Gastrocnemius medialis (tissue), 4 donors: Measurements from ENCODE around the gene SHBG. TPM values are rescaled to one million over a fixed set of nuclear protein-coding genes. Genes with fewer than 3 reads are reported as not detected.
A peak's percentile ranks its signal among the peaks of the same experiment; 100 is the strongest.

Experiments used
- ATAC-seq, 2 donors: fragments of 150-250 bp; one replicate each; pipeline ENCODE4 v1.9.1; 2016
- DNase-seq, 2 donors: peaks; one replicate each; pipeline ENCODE4 v3.0.0-alpha.2; 2019
- H3K27ac ChIP-seq, 4 donors: fragments of 200-600 bp; sonication (generic); 1 replicate in 1 of 4; 2 replicates in 3 of 4; pipeline ENCODE4 v1.5.1; 2016 to 2018; ENCODE audit warnings: mild to moderate bottlenecking in 2 of 4, moderate library complexity in 1 of 4
- H3K27me3 ChIP-seq, 3 donors: fragments of 200-600 bp; sonication (generic) in 2 of 3; 1 replicate in 1 of 3; 2 replicates in 2 of 3; pipeline versions ENCODE4 v1.5.1 to v1.6.0; 2016 to 2019; ENCODE audit warnings: mild to moderate bottlenecking in 1 of 3, moderate library complexity in 1 of 3
- H3K36me3 ChIP-seq, 2 donors: fragments of 200-600 bp; sonication (generic) in 1 of 2; one replicate each; pipeline ENCODE4 v1.5.1; 2017 to 2018
- H3K4me1 ChIP-seq, 2 donors: fragments of 200-600 bp; sonication (generic) in 1 of 2; one replicate each; pipeline ENCODE4 v1.5.1; 2016 to 2017; ENCODE audit warnings: mild to moderate bottlenecking in 2 of 2
- H3K4me3 ChIP-seq, 4 donors: fragments of 200-600 bp; sonication (generic) in 3 of 4; 1 replicate in 1 of 4; 2 replicates in 3 of 4; pipeline ENCODE4 v1.5.1; 2016 to 2019; ENCODE audit warnings: mild to moderate bottlenecking in 2 of 4
- H3K9me3 ChIP-seq, 3 donors: fragments of 200-600 bp; sonication (generic) in 2 of 3; 1 replicate in 1 of 3; 2 replicates in 2 of 3; pipeline ENCODE4 v1.5.1; 2016 to 2019
- CTCF ChIP-seq, 5 experiments: fragments of 450-650 bp in 3 of 5; fragments of 200-600 bp in 2 of 5; sonication (generic) in 2 of 5; IDR thresholded peaks in 4 of 5; conservative IDR thresholded peaks in 1 of 5; 1 replicate in 4 of 5; 2 replicates in 1 of 5; pipeline ENCODE4 v1.5.1; 2016 to 2019; ENCODE audit warnings: antibody characterized with exemption in 5 of 5, mild to moderate bottlenecking in 3 of 5, moderate library complexity in 3 of 5
- POLR2A ChIP-seq, 2 donors: fragments of 450-650 bp; IDR thresholded peaks; one replicate each; pipeline ENCODE4 v1.6.1; 2017; ENCODE audit warnings: antibody characterized with exemption in 2 of 2, mild to moderate bottlenecking in 2 of 2, moderate library complexity in 2 of 2
- in situ Hi-C, 4 donors: fragments of 200-750 bp; cut with MboI; loops; one replicate each; pipeline versions ENCODE4 v1.15.0 to v1.8.0; 2017; ENCODE audit warnings: low sequenced_read_pairs in 4 of 4
- intact Hi-C: fragments of 100-400 bp; cut with DNase I; formaldehyde crosslinking; loops from one replicate; pipeline ENCODE4 v1.15.1; 2023; ENCODE audit warnings: low total_unique reads
- total RNA-seq, 4 donors: library from RNA; depleted of rRNA; stranded (reverse); fragments of >200 nt; gene quantifications; one replicate each; pipeline versions ENCODE4 v1.1.0 to v1.2.3, GENCODE V29; 2016

SHBG gene
- total RNA-seq, 4 donors from 2014 or later, result not detected

GRCh38 chr17:7627250-7628121 lies 2.4 kb upstream of the SHBG start, which contains the start of gene SAT2:
Gene SAT2 (minus strand): TSS chr17:7627821. CDS start chr17:7627635, 186 bp downstream.
- peak within 1 kb of the TSS; percentile 74 to 90 (median 80) for H3K4me3 ChIP-seq
- no peaks in the 10 kb centered on the region for H3K27me3 ChIP-seq
- ATAC-seq (peak; percentile 97 to 98), DNase-seq (peak; percentile 96 to 98)
- intact Hi-C loops (loop anchor here (1.0 to 5.0 kb wide), 3 partner anchors 12 to 205 kb away; partner anchors contain the start of genes KDM6B and WRAP53), in situ Hi-C loops (loop anchor here in 3 of 4 donors (5.0 kb wide), 2 partner anchors 55 to 60 kb away; partner anchors contain the start of genes TP53 (in 2 of the 3) and WRAP53 (in 2 of the 3))
- no peak for TF ChIP-seq CTCF (IDR thresholded peaks at IDR 0.05 in 4 of 5, conservative IDR thresholded peaks at IDR 0.05 in 1 of 5)
- peak; percentile 79 to 91 for TF ChIP-seq POLR2A (IDR thresholded peaks at IDR 0.05)
- peak within 1 kb of the TSS; percentile 93 to 99 (median 96) for H3K27ac ChIP-seq
- peaks cover 8 to 10% of the 10 kb centered on the region in 2 donors for H3K4me1 ChIP-seq
- H3K36me3 ChIP-seq, result peaks cover 0 to 9% of the 10 kb centered on the region in 2 donors
- H3K9me3 ChIP-seq, result no peaks in the 10 kb centered on the region

DNA sequence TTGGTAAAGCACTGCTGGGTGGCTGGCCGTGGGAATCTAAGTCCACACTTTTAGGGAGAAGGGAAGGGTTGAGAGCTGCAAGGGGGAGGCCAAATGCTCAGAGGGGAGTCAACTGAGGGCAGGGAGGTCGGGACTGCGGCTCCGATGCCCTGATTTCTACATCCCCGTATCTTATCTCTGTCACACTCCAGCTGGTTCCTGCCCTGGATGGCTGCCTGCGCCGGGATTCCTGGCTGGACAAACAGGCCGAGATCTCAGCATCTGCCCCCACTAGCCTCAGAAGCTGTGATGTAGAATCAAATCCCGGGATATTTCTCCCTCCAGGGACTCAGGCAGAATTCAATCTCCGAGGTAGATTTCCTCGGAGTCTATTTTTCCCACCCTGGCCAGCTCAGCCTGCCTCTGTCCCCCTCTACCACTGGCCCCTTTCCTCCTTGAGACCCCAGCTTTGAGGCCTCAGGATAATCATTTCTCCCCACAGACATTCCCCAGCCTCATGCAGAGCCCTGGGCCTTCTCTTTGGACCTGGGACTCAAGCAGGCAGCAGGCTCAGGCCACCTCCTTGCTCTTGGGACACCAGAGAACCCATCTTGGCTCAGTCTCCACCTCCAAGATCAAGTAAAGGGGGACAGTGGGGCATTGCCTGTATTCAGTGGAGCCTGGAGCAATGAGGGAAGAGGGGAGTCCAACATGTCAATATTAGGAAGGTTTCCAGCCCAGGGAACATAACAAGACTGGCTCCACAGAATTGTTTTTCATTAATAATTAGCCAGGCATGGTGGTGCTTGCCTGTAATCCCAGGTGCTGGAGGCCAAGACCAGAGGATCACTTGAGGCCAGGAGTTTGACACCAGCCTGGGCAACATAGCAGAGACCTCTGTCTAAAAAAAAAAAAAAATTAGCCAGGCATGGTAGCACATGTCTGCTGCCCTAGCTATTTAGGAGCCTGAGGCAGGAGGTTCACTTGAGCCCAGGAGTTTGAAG lies 1.8 kb downstream of the SHBG start:
- intact Hi-C loops, result loop anchor here (1.0 kb wide), 1 partner anchor 57 kb away; the partner anchor contains the start of gene WRAP53
- Histone ChIP-seq H3K36me3 (no peaks in the 10 kb centered on the region), H3K27me3 (no peaks in the 10 kb centered on the region), H3K27ac (no peak overlapping the region), H3K9me3 (no peaks in the 10 kb centered on the region), H3K4me1 (peaks cover 4 to 5% of the 10 kb centered on the region in 2 donors), H3K4me3 (no peak overlapping the region)
- in situ Hi-C loops, result no loop called here
- ATAC-seq, result no peak
- no peak for DNase-seq
- no peak for TF ChIP-seq CTCF (IDR thresholded peaks at IDR 0.05 in 4 of 5, conservative IDR thresholded peaks at IDR 0.05 in 1 of 5)
- no peak for TF ChIP-seq POLR2A (IDR thresholded peaks at IDR 0.05)

GRCh38 chr17:7632492-7632894 lies 2.6 kb downstream of the SHBG start:
- DNase-seq (peak in 1 of 2 donors; percentile 35), ATAC-seq (no peak)
- H3K4me1 ChIP-seq, result peaks cover 0 to 2% of the 10 kb centered on the region in 2 donors
- peak overlapping the region in 1 of 4 donors; percentile 22 for H3K27ac ChIP-seq
- intact Hi-C loops (loop anchor here (1.0 kb wide), 1 partner anchor 56 kb away; the partner anchor contains the start of gene WRAP53), in situ Hi-C loops (no loop called here)
- H3K9me3 ChIP-seq, result no peaks in the 10 kb centered on the region
- TF ChIP-seq POLR2A (IDR thresholded peaks at IDR 0.05), result no peak
- peak in 4 of 5 experiments; percentile 54 to 64 (median 56) for TF ChIP-seq CTCF (IDR thresholded peaks at IDR 0.05 in 4 of 5, conservative IDR thresholded peaks at IDR 0.05 in 1 of 5)
- no peaks in the 10 kb centered on the region for H3K27me3 ChIP-seq
- no peak overlapping the region for H3K4me3 ChIP-seq
- H3K36me3 ChIP-seq, result no peaks in the 10 kb centered on the region

- ATAC-seq (no peak), DNase-seq (no peak)
- no peaks in the 10 kb centered on the region for H3K9me3 ChIP-seq
- peaks cover 0 to 2% of the 10 kb centered on the region in 2 donors for H3K4me1 ChIP-seq
- H3K36me3 ChIP-seq, result no peaks in the 10 kb centered on the region
- H3K27me3 ChIP-seq, result no peaks in the 10 kb centered on the region
- H3K27ac ChIP-seq, result no peak overlapping the region
- in situ Hi-C loops, result no loop called here
- H3K4me3 ChIP-seq, result no peak overlapping the region
- TF ChIP-seq CTCF (IDR thresholded peaks at IDR 0.05 in 4 of 5, conservative IDR thresholded peaks at IDR 0.05 in 1 of 5) (no peak), POLR2A (IDR thresholded peaks at IDR 0.05) (no peak)
- intact Hi-C loops, result no loop called here
Observed at GRCh38 chr17:7633093-7633492, 3.2 kb downstream of the SHBG start.
